ENCODE measurements around the gene LPP. TPM values are rescaled to one million over a fixed set of nuclear protein-coding genes. Genes with fewer than 3 reads are reported as not detected.

Gene LPP
- total RNA-seq, 1 donor from 2014 or later: 11.7 TPM

GRCh38 chr3:188520466-188520865 is 366.5 kb downstream of the LPP start:
- DNase-seq: no peak

GRCh38 chr3:188522115-188522514 is 368.2 kb downstream of the LPP start:
- DNase-seq: no peak

- DNase-seq: no peak
These were observed 369.3 kb downstream of the LPP start for GRCh38 chr3:188523291-188523690.

- no peak for DNase-seq
These were observed 370.1 kb downstream of the LPP start for GRCh38 chr3:188524052-188524451.

- no peak for DNase-seq
These were observed 372.1 kb downstream of the LPP start for GRCh38 chr3:188526057-188526456.

- no peak for DNase-seq
These were observed 373.4 kb downstream of the LPP start for GRCh38 chr3:188527389-188527788.

GRCh38 chr3:188528396-188528795 is 374.4 kb downstream of the LPP start:
- no peak for DNase-seq

- DNase-seq: no peak
These were observed 375.3 kb downstream of the LPP start for GRCh38 chr3:188529228-188529627.

GRCh38 chr3:188530226-188530625 is 376.3 kb downstream of the LPP start:
- no peak for DNase-seq

- no peak for DNase-seq
These were observed 377.3 kb downstream of the LPP start for GRCh38 chr3:188531210-188531609.

GRCh38 chr3:188533172-188533571 is 379.2 kb downstream of the LPP start:
- no peak for DNase-seq

- DNase-seq: no peak
These were observed 379.8 kb downstream of the LPP start for GRCh38 chr3:188533612-188534357.

- DNase-seq: no peak
These were observed 380.7 kb downstream of the LPP start for GRCh38 chr3:188534633-188535032.

GRCh38 chr3:188537606-188538005 is 383.6 kb downstream of the LPP start:
- no peak for DNase-seq

- no peak for DNase-seq
These were observed 385.1 kb downstream of the LPP start for GRCh38 chr3:188539037-188539436.

- no peak for DNase-seq
These were observed 385.8 kb downstream of the LPP start for GRCh38 chr3:188539631-188540194.

GRCh38 chr3:188542196-188542595 is 388.2 kb downstream of the LPP start:
- DNase-seq: no peak

GRCh38 chr3:188544012-188544411 is 390.1 kb downstream of the LPP start:
- DNase-seq: no peak

GRCh38 chr3:188546835-188547670 is 393.1 kb downstream of the LPP start:
- DNase-seq: no peak

- DNase-seq: no peak
These were observed 399.6 kb downstream of the LPP start for GRCh38 chr3:188553569-188553968.

GRCh38 chr3:188554404-188554803 is 400.4 kb downstream of the LPP start:
- no peak for DNase-seq

- no peak for DNase-seq
These were observed 403.3 kb downstream of the LPP start for GRCh38 chr3:188557235-188557634.

- no peak for DNase-seq
These were observed 404.6 kb downstream of the LPP start for GRCh38 chr3:188558343-188559071.
